Stimulated activated CD8-positive, alpha-beta memory T cell treated with anti-CD3 and anti-CD28 coated beads, Interleukin-2, amount 100 ng/mL, for 1 hour (primary cell): ENCODE data around the gene TOM1.
"Not testable (repeated sequence)": the region's sequence is repeated elsewhere in the genome, so short reads cannot be mapped to it uniquely, and the experiment has no call there.

Source experiments
- DNase-seq, 2 donors: peaks; one replicate each; pipeline ENCODE4 v3.0.0-alpha.2; 2020; ENCODE audit warnings: low read depth in 2 of 2

The TOM1 gene

DNA sequence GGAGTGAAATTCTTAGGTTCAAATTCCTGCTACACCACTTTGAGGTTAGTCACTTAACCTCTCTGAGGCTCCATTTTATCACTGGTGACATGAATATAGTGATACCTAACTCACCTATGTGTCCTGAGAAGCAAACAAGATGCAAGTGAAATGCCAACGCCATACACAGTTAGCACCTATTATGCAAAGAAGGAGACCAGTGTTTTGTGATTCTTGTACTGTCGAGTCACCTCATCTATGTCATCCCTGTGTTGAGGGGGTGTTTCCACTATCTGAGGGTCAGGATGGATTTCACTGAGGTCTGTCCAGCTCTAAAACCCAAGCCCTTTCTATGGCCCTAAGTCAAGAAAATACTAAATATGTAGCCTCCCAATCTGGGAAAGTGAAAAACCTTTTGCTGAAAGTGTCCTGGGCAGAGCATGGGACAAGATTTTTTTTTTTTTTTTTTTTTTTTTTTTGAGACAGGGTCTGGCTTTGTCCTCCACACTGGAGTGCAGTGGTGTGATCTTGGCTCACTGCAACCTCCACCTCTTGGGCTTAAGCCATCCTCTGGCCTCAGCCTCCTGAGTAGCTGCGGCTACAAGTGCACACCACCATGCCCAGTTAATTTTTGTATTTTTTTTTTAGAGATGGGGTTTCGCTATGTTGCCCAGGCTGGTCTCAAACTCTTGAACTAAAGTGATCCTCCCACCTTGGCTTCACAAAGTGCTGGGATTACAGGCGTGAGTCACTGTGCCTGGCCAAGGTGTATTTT lies 95.3 kb downstream of the TOM1 start:
- DNase-seq, result no peak

DNA sequence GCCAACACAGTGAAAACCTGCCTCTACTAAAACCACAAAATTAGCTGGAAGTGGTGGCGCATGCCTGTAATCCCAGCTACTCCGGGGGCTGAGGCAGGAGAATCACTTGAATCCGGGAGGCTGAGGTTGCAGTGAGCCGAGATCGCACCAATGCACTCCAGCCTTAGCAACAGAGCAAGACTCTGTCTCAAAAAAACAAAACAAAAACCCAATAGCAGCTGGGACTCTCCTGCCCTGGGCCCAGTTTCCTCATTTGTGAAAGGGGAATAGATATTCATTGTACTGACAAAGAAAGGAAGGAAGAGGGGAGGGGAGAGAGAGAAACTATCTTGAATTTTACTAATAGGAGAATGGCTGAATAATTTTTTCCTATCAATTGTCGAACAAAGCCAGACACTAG lies 96.9 kb downstream of the TOM1 start:
- DNase-seq, result not testable (repeated sequence)

DNA sequence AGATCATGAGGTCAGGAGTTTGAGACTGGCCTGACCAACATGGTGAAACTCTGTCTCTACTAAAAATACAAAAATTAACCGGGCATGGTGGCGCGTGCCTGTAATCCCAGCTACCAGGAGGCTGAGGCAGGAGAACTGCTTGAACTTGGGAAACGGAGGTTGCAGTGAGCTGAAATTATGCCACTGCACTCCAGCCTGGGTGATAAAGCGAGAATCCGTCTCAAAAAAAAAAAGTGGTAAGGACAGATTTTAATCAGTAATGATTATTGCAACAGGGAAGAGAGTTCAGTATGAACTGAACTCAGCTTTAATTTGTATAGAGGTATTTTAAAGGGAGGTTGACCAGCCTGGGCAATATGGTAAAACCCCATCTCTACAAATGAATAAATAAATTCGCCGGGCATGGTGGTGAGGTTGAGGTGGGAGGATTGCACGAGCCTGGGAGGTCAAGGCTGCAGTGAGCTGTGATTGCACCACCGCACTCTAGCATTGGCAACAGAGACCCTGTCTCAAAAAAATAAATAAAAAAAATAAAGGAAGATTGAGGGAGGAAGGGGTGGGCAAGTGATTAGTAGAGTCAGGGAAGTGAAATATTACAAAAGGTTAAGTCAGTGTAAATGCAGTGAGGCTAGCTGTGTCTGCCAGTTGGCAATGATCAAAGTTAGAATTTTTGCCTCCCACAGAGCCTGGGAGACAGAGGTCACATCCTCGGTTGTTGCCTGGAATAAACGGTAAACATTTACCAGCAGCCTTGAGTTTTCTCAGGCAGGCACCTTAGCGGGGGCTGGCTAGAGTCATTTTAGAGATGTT lies 97.6 kb downstream of the TOM1 start:
- no peak for DNase-seq
